Mesodermal cell (in vitro differentiated cells): Measurements from ENCODE around the gene PSMB11.

Experiments used
- H3K27ac ChIP-seq: 2 replicates; pipeline ENCODE4 v1.7.0; 2013; ENCODE audit warnings: mild to moderate bottlenecking, low read depth, low read length, moderate library complexity; ENCODE audit not compliant: severe bottlenecking
- H3K36me3 ChIP-seq: 2 replicates; pipeline ENCODE4 v1.7.1; 2013; ENCODE audit warnings: mild to moderate bottlenecking, low read length, moderate library complexity; ENCODE audit not compliant: control insufficient read depth, insufficient read depth
- H3K4me1 ChIP-seq: one replicate; pipeline ENCODE4 v1.7.1; 2013; ENCODE audit warnings: mild to moderate bottlenecking, low read length; ENCODE audit not compliant: insufficient read depth, control insufficient read depth, poor library complexity, severe bottlenecking
- H3K4me3 ChIP-seq: 2 replicates; pipeline ENCODE4 v1.7.0; 2013; ENCODE audit warnings: low read length, control low read depth, mild to moderate bottlenecking; ENCODE audit not compliant: insufficient read depth, poor library complexity, severe bottlenecking; ENCODE audit errors: extremely low read depth
- H3K9me3 ChIP-seq: 2 replicates; pipeline ENCODE4 v1.7.1; 2013; ENCODE audit warnings: mild to moderate bottlenecking, low read length, moderate library complexity; ENCODE audit not compliant: control insufficient read depth
- WGBS, 2 experiments: methylation state at CpG; one replicate each; pipeline ENCODE4 v1.1.5; 2013; ENCODE audit warnings: missing lambda C conversion rate in 2 of 2; ENCODE audit not compliant: insufficient coverage in 2 of 2; 5-methylcytosine and 5-hydroxymethylcytosine counted together

The PSMB11 gene

DNA sequence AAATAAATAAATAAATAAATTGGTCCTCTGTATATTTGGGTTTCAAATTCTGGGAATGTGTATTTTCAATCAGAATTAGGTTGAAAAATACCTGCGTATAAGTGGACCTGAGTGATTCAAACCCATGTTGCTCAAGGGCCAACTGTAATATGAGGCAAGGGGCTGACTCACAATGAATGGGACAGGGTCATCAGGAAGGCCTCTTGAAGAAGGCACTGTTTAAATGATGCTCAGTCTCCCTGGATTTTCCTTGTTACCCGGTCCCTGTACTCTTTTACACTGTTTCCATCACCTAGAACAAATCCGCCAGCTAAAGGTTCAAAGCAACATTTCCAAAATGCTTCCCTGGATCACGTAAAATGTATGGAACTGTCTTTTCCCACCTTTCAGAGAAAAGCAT lies 11.1 kb upstream of the PSMB11 start:
- Histone ChIP-seq H3K4me1 (peaks cover 8% of the 10 kb centered on the region), H3K27ac (no peak overlapping the region), H3K36me3 (peaks cover 74% of the 10 kb centered on the region), H3K4me3 (no peak overlapping the region), H3K9me3 (no peaks in the 10 kb centered on the region)
- 91 to 98% methylated on average over 4 of the region's 4 CpGs for WGBS, 2 experiments

DNA sequence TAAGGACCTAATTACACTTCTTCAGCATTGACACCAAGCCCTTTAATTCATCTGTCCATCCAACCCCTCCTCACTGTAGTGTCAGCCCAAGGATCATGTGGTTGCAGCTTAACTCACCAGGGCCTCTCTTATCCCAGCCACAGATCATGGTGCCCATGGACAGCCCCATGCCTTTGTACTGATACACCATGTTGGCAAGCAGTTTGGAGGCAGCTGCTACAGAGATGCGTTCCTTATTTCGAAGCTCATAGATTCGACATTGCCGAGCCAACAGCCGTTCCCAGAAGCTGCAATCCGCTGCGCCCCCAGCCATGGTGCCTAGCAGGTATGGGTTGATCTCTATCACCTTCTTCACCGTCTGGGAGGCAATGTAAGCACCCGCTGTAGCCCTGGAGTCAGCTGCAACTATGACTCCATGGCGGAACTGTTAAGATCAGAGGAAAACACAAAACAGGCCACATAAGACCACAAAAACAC lies 8.7 kb upstream of the PSMB11 start:
- Histone ChIP-seq H3K4me3 (peak overlapping the region; percentile 96), H3K27ac (peak overlapping the region; percentile 10), H3K36me3 (peaks cover 54% of the 10 kb centered on the region), H3K9me3 (no peaks in the 10 kb centered on the region), H3K4me1 (peaks cover 5% of the 10 kb centered on the region)
- WGBS, 2 experiments: 95 to 98% methylated on average over 9 to 10 of the region's 10 CpGs

DNA sequence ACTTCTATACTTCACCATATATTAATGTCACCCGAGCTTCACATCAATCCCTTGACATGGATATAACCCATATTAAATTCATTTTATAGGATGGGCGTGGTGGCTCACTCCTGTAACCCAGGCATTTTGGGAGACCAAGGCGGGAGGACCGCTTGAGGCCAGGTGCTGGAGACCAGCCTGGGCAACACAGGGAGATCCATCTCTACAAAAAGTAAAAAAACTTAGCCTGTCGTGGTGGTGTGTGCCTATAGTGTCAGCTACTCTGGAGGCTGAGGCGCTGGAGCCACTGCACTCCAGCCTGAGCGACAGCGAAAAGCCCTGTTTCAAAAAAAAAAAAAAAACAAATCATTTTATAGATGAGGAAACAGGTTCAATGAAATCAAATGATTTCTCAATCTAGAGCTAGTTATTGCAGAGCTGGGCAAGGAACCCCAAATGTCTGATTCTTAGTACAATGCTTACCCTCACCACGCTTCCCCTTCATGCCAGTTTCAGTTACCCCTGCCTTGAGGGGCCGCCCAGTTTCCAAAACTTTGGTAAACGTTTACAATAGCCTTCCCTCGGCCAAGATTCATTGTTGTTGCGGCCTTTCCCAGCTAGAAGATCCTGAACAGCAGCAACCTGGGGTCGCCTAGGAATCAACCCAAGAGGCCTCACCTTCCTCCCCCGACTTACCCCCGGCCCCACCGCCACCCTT lies 8.1 kb upstream of the PSMB11 start:
- WGBS, 2 experiments: 14 to 23% methylated on average over 8 to 10 of the region's 17 CpGs
- H3K27ac ChIP-seq: peak overlapping the region; percentile 98

DNA sequence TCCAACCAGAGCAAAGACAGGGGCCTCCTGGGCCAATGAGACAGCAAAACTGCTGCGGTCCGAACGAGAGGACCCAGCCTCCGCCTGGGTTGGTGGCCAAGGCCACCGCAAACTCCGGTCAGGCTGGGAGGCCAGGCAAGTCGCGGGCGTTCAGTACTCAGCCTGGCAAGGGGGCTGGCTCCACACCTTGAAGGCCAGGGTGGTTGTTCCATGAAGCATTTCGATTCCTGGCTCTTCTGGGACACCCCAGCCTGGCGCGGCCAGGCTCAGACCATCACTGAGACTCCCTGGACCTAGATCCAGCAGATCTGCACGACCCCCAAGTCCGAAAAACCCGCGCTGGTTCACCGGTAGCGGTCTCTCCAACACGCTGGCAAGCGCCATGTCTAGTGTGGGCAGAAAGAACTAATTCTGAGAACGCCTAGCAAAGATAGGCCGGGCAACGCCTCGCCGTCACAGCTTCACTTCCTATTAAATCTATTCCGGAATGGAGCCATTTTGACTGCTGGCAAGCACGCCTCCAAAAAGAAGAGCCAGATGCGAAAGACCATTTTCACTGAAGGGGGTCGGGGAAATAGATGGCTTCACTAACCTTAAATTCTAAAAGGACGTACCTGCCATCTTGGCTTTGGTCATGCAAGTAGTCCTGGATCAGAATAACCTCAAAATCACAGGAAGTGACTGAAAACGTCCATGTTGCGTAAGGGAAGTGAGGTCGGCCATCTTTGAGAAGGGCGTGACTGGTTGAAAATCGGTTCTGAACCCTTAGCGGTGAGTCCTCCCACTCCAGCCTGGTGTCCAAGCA lies 7.3 kb upstream of the PSMB11 start, which contains the start of gene PSMB5:
TSS of gene PSMB5 (minus strand) at position 403 of the 805 bp plus-strand sequence. CDS start at position 384, 19 bp downstream.
- WGBS, 2 experiments: 0% methylated on average over 29 to 36 of the region's 36 CpGs
- Histone ChIP-seq H3K4me3 (peak within 1 kb of the TSS; percentile 96), H3K27ac (peak within 1 kb of the TSS; percentile 98), H3K36me3 (peaks cover 40% of the 10 kb centered on the region), H3K4me1 (peaks cover 5% of the 10 kb centered on the region), H3K9me3 (no peaks in the 10 kb centered on the region)

More for the DNA sequence above, 8.1 kb upstream of the PSMB11 start:
- Histone ChIP-seq H3K36me3 (peaks cover 47% of the 10 kb centered on the region), H3K4me1 (peaks cover 5% of the 10 kb centered on the region), H3K4me3 (peak overlapping the region; percentile 96), H3K9me3 (no peaks in the 10 kb centered on the region)

DNA sequence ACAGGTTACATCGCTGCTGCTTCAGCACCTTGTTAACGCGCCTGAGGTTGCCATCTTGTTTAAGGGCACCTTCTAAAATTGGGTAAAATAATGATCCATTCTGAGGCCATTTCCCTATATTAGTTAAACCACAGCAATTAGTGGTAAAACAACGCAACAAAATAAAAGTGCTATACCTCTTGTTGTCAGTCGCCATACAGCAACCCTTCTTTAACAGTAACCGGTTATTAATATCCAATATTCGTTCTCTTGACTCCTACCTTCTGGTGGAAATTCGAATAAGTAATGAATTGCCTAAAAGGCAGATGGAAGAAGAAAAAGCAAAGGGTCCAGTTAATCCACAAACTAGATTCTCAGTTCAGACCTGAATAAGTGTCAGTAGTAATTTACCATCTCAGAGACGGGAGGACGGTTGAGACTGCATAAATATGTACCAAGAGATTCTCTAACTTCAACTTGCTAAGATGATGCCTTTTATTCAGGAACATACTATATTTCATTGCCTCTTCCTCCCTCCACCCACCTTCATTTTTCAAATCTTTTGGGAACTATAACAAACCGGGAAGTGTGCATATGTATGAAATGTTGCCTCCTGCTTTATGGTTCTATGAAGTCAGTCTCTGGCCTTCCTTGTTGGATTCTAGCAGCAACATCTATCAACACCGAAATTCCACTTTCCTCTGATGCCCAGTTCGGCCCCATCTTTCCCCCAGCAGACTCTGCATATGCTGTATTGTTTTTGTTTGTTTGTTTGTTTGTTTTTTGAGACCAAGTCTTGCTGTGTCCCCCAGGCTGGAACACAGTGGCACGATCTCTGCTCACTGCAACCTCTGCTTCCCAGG lies 6.5 kb upstream of the PSMB11 start:
- Histone ChIP-seq H3K27ac (peak overlapping the region; percentile 98), H3K4me3 (peak overlapping the region; percentile 96), H3K9me3 (no peaks in the 10 kb centered on the region), H3K36me3 (peaks cover 33% of the 10 kb centered on the region), H3K4me1 (peaks cover 5% of the 10 kb centered on the region)
- 45 to 57% methylated on average over 6 to 7 of the region's 14 CpGs for WGBS, 2 experiments

DNA sequence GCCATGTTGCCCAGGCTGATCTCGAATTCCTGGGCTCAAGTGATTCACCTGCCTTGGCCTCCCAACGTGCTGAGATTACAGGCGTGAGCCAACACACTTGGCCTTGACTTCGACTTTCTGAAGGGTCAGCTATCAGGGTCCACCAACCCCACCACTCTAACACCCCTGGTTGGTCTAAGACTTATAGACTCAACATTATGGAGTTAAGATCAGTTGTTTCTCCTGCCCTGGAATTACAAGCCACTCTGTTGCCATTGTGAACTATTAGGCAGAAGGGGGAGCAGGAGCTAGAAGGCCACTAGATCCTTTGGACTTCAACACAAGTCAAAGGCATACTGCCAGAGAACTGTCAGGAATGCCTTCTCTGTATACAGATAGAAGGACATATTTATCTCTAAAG lies 1.9 kb upstream of the PSMB11 start:
- 94 to 100% methylated on average over 2 to 3 of the region's 4 CpGs for WGBS, 2 experiments
- Histone ChIP-seq H3K36me3 (no peaks in the 10 kb centered on the region), H3K27ac (no peak overlapping the region), H3K4me1 (peaks cover 11% of the 10 kb centered on the region), H3K4me3 (no peak overlapping the region), H3K9me3 (no peaks in the 10 kb centered on the region)

DNA sequence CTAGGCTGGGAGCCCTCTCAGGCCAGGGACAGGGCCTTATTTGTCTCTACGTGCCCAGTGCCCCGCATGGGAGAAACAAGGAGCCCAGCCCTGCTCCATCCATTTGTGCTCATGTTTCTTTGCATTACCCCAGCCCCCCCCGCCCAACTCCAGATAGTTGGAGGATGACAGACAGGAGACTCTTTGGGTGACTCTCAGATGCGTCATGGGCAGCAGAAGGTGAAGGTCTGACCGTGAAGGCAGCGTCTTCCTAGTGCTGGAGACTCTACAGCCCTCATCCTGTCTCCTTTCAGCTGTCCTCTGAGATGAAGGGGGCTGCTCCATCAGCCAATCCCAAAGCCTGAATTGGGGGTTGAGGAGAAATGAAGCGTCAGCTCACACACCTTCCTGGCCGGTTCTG lies 283 bp upstream of the PSMB11 start:
- no peak overlapping the region for H3K27ac ChIP-seq
- no peaks in the 10 kb centered on the region for H3K9me3 ChIP-seq
- peaks cover 17% of the 10 kb centered on the region for H3K4me1 ChIP-seq
- H3K36me3 ChIP-seq: no peaks in the 10 kb centered on the region
- no peak overlapping the region for H3K4me3 ChIP-seq
- WGBS, 2 experiments: 89 to 93% methylated on average over 5 to 7 of the region's 8 CpGs

DNA sequence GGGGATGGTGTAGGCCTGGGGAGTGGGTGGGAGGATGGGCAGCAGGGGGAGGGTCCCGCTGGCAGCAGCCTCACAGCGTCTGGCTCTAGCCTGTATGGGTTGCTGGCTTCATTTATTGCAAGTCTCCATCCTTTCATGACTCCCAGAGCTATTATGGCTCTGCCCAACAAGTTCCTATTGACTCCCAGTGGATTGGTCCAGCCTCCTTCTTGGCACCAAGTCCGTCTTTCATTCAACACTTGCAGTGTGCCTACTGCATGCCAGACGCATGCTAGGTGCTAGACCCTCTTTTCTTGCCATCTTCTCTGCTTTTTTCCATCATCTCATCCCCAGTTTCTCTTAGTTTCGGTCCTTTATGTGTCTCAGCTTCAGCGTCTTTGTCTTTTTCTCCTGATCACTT lies 1.1 kb downstream of the PSMB11 start:
- H3K4me3 ChIP-seq: no peak overlapping the region
- H3K36me3 ChIP-seq: no peaks in the 10 kb centered on the region
- peaks cover 17% of the 10 kb centered on the region for H3K4me1 ChIP-seq
- no peaks in the 10 kb centered on the region for H3K9me3 ChIP-seq
- 95 to 98% methylated on average over 6 of the region's 6 CpGs for WGBS, 2 experiments
- peak overlapping the region; percentile 67 for H3K27ac ChIP-seq

DNA sequence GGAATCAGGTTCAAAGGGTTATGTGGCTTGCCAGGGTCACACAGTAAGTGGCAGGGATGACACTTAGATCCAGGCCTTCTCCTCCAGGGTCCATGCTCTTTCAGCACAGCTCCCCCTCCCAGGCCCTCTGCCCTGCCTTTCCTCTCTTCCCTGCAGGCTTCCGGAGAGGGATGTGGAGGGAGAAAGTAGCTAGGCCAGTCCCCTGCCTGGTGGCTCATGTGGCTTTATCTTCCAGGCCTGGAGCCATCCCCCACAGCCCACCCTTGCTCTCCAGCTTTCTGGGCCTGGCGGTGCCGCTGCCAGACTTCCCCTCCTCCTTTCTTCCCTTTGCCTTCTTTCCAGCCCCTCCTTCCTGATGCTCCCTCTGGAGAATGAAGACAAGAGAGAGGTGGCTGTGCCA lies 1.7 kb downstream of the PSMB11 start:
- Histone ChIP-seq H3K36me3 (peaks cover 5% of the 10 kb centered on the region), H3K4me1 (peaks cover 17% of the 10 kb centered on the region), H3K4me3 (no peak overlapping the region), H3K9me3 (no peaks in the 10 kb centered on the region), H3K27ac (peak overlapping the region; percentile 67)
- 80% methylated on average over 1 of the region's 3 CpGs; no CpG with 5 or more reads in 1 of the 2 experiments for WGBS, 2 experiments

DNA sequence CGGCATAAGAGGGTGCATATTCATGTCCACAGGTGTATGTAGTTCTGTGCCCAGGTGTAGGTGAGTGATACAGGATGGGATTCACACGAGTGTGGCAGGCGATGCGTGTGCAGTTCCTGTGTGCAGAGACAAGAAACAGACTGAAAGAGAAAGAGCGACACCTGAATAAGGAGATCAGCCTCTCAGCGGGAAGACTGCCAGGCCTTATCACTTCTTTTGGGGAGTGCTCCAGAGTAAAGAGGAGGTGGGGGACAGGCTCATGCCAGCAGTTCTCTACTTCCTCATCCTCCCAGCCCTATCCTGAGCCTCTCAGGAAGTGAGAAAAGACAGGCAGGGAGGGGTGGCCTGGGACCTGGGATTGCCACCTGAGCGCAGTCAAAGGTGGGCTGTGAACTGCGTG lies 2.8 kb downstream of the PSMB11 start:
- Histone ChIP-seq H3K27ac (no peak overlapping the region), H3K36me3 (peaks cover 15% of the 10 kb centered on the region), H3K4me3 (no peak overlapping the region), H3K4me1 (peaks cover 17% of the 10 kb centered on the region), H3K9me3 (no peaks in the 10 kb centered on the region)
- 86 to 88% methylated on average over 8 of the region's 8 CpGs for WGBS, 2 experiments
